Activated CD4-positive, CD25-positive, alpha-beta regulatory T cell treated with anti-CD3 and anti-CD28 coated beads, Interleukin-2, amount 50 U/mL, for 72 hours (primary cell): ENCODE measurements around the gene KRTAP5-10.
"Not testable (repeated sequence)": the region's sequence is repeated elsewhere in the genome, so short reads cannot be mapped to it uniquely, and the experiment has no call there.

Source experiments
- DNase-seq: peaks from one replicate; pipeline ENCODE4 v3.0.0; 2021

The KRTAP5-10 gene, protein sequence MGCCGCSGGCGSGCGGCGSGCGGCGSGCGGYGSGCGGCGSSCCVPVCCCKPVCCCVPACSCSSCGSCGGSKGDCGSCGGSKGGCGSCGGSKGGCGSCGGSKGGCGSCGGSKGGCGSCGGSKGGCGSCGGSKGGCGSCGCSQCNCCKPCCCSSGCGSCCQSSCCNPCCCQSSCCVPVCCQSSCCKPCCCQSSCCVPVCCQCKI

DNA sequence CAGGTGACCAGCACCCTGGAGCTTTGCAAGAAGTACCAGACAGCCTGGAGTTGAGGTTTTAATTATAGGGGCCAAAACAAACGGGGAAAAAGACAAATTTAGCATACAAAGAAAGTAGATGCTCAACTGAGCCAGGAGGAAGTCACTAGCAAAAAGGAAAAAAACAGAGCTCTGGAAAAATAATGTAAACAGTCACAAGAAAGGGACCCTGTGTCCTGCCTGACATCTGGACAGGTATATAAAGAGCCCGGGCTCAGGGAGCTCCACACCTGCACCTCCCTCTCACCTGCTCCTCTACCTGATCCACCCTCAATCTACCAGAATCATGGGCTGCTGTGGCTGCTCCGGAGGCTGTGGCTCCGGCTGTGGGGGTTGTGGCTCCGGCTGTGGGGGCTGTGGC lies at the start of gene KRTAP5-10:
KRTAP5-10 (plus strand) TSS at position 301 of the 400 bp plus-strand sequence; CDS start at position 326, 25 bp downstream.
- DNase-seq: no peak

DNA sequence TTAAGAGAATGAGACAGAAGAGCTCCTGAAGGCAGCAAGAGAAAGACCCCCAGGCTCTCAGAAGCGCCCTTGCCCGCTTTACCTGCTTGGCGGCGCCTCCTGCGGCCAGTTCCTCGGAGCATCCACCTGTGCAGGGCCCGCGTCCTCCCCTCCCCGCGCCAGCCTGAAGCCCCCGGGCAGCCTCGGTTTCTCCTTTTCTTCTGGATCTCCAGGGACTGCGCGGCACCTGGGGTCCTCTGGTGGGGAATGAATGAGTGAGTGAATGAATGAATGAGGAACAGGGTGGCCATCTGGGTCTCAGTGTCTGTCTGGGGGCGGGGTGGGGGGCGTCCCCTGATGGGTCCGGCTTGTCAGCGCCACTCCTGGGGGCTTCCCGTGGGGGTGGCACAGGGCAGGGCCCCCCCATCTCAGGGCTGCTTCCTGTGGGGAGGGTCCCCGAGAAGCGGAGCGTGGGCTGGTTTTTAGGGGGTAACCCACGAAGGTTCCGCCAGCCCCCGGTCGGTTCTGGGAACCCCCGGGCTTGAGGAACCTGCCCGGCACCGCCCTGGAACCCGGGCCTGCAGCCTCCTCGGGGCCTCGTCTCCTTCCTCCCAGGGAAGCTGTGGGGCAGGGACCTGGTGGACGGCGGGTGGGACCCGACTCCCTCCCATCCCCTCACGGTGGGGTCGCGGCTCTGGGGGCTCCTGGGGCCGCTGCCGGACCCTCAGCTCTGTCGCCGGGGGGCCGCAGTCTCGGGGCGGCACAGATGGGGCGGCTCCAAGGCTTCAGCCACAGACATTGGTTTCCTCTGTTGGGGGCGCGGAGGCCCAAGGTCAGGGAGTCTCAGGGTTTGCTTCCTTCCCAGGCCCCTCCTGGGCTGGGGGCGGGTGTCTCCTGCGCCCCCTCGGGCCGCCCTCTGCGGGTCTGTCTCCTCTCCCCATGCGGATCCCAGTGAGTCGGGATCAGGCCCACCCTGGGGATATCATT lies 46.6 kb upstream of the KRTAP5-10 start:
- no peak for DNase-seq

DNA sequence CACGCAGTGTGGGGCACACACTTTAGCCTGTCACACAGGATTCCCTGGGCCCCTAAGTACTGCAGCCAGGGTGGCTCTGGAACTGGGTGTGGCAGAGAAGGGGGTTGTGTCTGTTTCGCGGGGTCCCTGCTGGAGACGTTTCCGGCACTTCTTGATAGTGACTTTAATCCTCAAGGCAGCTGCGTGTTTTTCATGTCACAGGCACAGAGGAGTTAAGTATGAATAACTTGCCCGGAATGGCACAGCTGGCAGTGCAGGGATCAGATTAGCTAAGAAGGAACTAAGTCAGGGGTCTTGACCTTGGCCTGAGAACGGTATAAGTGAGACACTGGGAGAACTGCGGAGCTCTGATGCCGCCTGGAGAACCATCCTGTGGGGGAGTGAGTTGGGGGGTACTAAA lies 45.8 kb upstream of the KRTAP5-10 start:
- no peak for DNase-seq

DNA sequence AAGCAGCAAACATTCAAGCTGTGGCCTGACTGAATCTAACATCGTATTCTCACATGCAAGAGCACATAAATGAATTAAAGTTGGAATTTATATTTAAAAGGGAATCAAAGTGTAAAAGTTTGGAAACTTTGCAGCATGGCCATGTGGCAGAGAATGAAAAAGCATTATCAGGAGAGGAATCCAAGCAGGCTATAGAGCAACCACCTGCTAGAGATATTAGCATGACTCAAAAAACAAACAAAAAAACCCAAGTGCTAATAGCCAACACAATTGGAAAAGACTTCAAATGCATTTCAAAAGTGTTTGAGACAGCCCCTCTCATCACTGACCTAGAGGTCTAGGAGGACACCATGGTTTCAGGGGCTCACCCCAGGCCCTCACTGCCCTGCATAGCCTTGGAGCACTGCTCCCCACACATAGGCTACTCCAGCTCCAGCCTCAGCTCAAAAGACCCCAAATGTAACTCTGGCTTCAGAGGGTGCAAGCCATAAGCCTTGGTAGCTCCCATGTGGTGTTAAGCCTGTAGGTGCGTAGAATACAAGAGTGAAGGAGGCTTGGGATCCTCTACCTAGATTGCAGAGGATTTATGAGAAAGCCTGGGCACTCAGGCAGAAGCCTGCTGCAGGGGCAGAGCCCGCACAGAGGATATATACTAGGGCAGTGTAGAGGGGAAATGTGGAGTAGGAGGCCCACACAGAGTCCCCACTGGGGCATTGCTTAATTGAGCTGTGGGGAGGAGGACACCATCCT lies 40.0 kb upstream of the KRTAP5-10 start:
- DNase-seq: no peak

DNA sequence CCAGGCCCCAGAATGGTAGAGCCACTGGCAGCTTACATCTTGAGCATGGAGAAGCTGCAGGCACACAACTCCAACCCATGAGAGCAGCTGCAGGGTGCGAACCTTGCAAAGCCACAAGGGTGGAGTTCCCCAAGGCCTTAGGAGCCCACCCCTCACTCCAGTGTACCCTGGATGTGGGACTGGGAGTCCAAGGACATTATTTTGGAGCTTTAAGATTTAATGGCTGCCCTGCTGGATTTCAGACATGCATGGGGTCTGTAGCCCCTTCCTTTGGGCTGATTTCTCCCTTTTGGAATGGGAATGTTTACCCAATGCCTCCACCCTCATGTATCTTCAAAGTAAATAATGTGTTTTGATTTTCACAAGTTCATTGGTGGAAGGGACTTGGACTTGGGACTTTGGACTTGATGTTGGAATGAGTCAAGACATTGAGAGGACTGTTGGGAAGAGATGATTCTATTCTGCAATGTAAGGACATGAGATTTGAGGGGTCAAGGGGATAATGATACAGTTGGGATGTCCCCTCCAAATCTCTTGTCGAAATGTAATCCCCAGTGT lies 39.3 kb upstream of the KRTAP5-10 start:
- no peak for DNase-seq

DNA sequence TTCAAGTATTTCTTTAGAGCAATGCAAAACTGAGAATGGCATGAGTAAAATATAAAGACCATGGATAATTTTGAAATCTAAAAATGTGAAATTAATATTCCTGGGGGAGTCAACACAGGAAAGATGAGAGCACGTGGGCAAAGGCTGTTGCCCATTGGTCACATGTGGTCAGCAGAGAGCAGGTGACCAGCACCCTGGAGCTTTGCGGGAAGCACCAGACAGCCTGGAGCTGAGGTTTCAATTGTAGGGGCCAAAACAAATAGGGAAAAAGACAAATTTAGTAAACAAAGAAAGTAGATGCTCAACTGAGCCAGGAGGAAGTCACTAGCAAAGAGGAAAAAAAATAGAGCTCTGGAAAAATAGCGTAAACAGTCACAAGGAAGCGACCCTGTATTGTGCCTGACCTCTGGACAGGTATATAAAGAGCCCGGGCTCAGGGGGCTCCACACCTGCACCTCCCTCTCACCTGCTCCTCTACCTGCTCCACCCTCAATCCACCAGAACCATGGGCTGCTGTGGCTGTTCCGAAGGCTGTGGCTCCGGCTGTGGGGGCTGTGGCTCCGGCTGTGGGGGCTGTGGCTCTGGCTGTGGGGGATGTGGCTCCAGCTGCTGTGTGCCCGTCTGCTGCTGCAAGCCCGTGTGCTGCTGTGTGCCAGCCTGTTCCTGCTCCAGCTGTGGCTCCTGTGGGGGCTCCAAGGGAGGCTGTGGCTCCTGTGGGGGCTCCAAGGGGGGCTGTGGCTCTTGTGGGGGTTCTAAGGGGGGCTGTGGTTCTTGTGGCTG lies 38.4 kb upstream of the KRTAP5-10 start, which contains the start of gene KRTAP5-7:
KRTAP5-7 (plus strand) TSS at position 472 of the 780 bp plus-strand sequence; CDS start at position 506, 34 bp downstream.
- DNase-seq: not testable (repeated sequence)

DNA sequence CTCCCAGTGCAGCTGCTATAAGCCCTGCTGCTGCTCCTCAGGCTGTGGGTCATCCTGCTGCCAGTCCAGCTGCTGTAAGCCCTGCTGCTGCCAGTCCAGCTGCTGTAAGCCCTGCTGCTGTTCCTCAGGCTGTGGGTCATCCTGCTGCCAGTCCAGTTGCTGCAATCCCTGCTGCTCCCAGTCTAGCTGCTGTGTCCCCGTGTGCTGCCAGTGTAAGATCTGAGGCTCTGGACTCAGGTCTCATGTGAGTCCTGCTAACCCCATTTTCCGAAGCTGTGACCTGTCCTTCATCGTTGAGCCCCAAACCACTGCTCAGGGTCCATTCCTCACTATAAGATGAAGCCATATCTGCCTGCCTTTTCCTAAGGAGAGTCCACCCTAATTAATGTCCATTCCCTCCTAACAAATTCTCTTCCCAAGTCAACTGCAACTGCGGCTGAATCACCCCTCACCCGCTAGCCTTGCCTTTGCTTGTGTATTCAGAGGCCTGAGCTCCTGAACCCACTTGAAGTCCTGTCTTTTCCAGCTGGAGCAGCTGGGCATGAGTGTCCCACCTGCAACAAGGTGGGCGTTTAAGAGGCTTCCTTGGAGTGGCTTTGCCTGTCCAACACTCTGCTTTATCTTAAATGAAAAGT lies 37.7 kb upstream of the KRTAP5-10 start:
- DNase-seq: no peak

DNA sequence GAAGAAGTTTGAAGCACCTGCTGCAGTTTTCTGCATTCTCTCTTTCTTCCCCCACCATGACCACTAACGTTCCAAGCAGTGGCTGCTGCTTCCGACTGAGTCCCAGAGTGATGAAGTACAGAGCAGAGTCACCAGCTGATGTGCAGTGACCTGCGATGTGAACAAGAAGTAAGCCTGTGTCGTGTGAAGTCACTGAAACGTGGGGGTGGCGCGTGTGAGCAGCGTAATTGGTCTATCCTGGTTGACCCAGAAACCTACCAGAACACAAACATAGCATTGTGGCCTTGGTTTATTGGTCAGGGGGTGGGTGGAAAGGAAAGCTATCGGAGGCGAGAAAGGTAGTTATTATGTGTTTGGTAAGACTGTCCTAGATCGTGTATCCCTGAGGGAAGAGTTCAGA lies 34.8 kb upstream of the KRTAP5-10 start:
- DNase-seq: no peak

DNA sequence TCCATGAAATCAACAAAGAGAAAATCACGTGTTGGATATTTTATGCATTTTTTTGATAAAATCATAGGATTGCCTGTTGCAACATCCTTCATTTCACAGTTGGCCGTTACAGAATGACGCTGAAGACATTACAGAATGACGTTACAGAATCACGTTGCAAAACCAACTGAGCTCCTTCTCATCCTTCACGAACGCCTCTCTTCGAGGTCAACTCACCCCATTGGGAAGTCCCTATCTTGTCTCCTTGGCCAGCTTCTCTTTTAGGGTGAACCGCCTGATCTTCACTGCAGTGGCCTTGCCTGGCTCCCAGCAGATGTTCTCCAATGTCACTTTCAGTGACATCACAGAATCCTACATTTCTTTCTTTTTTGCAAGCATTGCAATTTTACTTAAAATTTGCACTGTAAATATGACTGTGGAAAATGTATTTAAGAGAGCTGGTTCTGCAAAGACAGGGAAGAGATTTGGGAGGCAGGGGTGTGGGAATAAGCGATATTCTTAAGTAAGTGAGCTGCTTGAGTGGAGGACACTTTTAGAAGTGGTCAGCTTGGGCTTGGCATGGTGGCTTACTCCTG lies 33.2 kb upstream of the KRTAP5-10 start:
- no peak for DNase-seq

DNA sequence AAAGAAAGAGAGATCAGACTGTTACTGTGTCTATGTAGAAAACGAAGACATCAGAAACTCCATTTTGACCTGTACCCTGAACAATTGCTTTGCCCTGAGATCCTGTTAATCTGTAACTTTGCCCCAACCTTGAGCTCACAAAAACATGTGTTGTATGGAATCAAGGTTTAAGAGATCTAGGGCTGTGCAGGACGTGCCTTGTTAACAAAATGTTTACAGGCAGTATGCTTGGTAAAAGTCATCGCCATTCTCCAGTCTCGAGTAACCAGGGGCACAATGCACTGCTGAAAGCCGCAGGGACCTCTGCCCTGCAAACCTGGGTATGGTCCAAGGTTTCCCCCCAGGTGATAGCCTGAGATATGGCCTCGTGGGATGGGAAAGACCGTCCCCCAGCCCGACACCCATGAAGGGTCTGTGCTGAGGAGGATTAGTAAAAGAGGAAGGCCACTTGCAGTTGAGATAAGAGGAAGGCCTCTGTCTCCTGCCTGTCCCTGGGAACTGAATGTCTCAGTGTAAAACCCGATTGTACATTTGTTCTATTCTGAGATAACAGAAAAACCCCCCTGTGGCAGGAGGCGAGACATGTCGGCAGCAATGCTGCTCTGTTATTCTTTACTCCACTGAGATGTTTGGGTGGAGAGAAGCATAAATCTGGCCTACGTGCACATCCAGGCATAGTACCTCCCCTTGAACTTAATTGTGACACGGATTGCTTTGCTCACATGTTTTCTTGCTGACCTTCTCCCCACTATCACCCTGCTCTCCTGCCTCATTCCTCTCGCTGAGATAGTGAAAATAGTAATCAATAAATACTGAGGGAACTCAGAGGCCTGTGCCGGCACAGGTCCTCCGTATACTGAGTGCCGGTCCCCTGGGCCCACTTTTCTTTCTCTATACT lies 30.4 kb upstream of the KRTAP5-10 start:
- not testable (repeated sequence) for DNase-seq

DNA sequence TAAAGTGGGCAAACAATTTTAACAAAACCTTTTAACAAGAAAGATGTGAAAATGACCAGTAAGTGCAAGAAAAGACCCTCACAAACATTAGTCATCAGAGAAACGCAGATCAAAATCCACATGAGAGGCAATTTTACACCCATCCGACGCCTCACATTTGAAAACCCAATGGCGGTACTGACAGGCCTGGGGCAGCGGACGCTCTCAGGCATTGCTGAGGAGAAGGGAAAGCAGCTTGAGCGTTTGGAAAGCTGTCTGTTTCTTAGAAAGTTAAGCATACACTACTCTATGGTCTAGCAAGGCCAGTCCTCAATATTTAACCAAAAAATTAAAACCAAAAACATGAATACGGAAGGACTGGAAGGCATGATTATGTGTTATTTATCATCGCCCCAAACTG lies 29.5 kb upstream of the KRTAP5-10 start:
- DNase-seq: no peak

DNA sequence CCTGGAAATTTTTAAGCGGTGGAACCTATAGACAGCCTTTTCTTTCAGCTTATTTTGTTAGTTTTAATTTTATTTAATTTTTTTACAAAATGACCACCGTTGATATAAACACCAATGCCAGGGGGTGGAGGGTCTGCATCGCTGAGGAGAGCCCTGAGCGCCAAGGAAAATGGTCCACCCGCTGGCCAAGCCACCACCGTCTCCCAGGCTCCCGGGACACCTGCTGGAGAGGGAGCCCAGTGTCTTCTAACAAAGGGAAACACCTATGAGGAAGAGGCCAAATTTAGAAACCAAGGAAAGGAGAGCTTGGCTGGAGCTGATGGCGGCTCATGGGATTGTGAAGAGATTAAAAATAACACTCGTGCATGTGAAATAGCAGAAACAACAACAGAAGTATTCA lies 27.8 kb upstream of the KRTAP5-10 start:
- no peak for DNase-seq

DNA sequence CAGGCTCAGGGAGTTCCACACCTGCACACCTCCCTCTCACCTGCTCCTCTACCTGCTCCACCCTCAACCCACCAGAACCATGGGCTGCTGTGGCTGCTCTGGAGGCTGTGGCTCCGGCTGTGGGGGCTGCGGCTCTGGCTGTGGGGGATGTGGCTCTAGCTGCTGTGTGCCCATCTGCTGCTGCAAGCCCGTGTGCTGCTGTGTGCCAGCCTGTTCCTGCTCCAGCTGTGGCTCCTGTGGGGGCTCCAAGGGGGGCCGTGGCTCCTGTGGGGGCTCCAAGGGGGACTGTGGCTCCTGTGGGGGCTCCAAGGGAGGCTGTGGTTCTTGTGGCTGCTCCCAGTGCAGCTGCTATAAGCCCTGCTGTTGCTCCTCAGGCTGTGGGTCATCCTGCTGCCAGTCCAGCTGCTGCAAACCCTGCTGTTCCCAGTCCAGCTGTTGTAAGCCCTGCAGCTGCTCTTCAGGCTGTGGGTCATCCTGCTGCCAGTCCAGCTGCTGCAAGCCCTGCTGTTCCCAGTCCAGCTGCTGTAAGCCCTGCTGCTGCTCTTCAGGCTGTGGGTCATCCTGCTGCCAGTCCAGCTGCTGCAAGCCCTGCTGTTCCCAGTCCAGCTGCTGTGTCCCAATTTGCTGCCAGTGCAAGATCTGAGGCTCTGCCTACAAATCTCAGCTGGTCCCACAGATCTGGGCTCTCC lies 27.2 kb upstream of the KRTAP5-10 start, which contains the start of gene KRTAP5-8:
KRTAP5-8 (plus strand) TSS at position 49 of the 689 bp plus-strand sequence; CDS start at position 80, 31 bp downstream.
- DNase-seq: not testable (repeated sequence)

DNA sequence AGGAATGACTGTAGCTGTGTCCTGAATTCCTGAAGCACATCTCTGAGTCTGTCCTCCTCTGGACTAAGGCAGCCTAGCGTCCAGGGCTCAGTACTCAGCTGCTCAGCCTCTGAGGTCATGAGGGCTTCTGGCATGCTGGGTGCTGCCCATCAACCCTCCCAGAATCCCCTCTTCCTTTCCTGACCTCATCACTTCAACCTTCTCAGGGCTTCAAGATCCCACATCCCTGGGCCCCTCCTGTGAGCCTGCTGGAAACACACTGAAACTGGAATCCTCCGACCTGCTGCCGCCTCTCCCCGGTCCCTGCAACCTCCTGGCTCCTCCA lies 26.7 kb upstream of the KRTAP5-10 start:
- no peak for DNase-seq

DNA sequence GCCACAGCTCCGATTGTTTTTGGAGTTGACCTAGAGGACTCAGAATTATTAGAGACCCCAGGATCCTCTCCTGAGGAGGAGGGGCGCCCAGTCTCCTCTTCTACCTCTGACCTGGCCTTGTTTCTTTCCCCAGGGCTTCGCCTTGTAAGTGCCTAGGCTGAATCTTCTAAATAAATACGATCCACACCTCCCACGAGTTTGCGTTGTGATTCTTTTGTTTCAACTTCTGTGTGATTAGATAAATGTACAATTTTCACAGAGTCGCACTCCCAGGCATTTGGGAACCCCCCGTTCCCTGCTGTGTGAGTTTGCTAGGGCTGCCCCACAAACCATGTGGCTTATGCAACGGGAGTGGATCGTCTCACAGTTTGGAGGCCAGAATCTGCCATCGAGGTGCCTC lies 26.3 kb upstream of the KRTAP5-10 start:
- DNase-seq: no peak

DNA sequence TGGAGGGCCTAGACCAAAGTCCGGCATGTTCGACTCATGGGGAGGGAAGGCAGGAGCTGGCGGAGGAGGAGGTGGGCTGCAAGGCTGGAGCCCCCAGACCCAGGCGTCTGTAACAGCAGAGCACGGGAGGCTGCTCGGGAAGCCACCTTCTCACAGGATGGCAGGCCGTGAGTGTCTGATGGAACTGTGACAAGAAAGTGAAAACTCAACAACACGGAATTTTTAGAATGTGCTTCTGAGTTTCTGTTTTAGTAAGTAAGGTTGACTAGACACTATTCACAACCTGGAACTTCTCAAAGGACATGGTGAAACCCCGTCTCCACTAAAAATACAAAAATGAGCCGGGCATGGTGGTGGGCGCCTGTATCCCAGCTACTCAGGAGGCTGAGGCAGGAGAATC lies 25.4 kb upstream of the KRTAP5-10 start:
- not testable (repeated sequence) for DNase-seq

DNA sequence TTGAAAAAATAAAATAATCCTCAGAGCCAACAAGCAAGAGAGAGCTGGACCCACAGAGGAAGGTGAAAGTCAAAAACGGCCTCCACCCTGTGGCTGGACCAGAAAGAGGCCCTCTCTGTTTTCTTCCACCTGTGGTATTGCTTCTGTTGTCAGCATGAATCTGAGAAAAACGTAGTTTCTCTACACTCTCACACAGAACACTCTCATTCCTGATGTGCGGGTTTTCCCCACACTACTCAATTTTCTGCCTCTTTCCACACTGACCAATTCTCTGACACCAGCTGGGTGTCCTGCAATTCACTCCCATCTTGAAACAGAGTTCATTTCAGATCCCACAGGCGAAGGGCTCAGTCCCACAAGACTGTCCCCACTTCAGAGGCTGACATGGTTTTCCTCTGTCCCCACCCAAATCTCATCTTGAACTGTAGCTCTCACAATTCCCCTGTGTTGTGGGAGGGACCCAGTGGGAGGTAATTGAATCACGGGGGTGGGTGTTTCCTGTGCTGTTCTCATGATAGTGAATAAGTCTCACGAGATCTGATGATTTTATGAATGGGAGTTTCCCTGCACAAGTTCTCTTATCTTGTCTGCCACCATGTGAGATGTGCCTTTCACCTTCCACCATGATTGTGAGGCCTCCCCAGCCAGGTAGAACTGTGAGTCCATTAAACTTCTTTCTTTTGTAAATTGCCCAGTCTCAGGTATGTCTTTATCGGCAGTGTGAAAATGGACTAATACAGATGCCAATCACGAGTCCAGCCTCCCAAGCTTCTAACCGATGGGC lies 24.6 kb upstream of the KRTAP5-10 start:
- not testable (repeated sequence) for DNase-seq

DNA sequence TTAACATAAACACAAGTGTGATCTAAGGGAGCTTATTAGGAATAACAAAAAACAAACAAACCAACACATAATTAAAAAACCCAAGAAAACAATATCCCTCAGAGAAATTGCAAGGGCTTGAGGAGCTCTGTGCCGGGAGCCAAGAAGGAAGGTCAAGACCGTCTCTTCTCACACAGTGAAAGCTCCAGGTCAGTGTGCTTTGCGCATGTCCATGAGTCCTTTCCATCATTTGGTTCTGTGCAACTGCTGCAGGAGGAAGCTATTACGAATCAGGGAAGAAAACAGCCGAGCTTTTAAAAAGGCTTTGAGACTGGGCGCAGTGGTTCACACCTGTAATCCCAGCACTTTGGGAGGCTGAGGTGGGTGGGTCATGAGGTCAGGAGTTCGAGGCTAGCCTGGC lies 23.0 kb upstream of the KRTAP5-10 start:
- DNase-seq: no peak
